GM18907 (cell line): Measurements from ENCODE around the gene NAA80.

Source experiments
- ATAC-seq: cut with Tn5 transposase; IDR thresholded peaks from one replicate; pipeline ENCODE4 v1.9.1; 2021; ENCODE audit warnings: mild to moderate bottlenecking, moderate library complexity; ENCODE audit not compliant: unreplicated experiment

The NAA80 gene

DNA sequence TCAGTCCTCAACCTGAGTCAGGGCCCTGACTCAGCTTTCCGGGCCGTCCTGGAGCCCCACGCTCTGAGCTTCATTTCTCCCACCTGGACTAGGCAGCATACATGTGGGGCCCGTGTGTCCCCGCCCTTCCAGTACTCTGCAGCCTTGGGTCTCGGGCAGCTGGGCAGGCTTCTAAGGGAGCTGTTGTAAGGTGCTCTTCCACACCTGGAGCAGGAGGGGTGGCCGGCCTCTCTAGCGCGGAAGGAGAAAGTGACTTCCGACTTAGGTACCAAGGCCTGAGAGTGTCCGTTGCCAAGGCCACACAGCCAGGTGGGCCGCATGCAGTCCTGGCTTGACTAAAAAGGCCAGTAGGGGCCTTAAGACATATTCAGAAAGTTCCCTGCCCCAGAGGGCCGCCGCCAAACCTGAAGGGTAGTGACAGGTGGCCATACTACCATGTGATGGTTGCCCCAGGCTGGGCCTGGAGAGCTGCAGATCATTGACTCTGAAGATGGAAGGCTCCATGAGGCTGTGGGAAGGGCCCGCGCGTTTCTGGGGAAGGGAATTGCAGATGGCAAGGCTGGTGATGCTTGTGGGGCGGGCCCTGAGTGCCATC, 39.7 kb downstream of the NAA80 start:
- ATAC-seq: peak; percentile 20

DNA sequence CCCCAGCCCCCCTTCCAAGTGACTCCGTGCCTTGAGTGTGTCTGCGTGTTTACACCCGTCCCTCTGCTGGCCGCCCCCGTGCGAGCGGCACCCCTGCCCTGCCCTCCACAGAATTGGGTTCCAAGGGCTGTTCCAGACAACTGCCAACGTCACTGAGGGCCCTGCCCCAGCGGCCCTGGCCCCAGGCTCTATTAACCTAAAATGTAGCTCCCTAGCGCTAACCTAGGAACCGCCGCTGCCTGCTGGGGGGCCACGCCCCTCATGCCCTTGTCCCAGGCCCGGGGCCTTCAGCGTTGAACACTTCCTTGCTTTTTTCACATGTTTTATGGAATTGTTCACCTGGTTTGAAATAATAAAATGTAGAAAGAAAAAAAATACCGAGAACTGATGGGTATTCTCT, 40.2 kb downstream of the NAA80 start:
- ATAC-seq: no peak

DNA sequence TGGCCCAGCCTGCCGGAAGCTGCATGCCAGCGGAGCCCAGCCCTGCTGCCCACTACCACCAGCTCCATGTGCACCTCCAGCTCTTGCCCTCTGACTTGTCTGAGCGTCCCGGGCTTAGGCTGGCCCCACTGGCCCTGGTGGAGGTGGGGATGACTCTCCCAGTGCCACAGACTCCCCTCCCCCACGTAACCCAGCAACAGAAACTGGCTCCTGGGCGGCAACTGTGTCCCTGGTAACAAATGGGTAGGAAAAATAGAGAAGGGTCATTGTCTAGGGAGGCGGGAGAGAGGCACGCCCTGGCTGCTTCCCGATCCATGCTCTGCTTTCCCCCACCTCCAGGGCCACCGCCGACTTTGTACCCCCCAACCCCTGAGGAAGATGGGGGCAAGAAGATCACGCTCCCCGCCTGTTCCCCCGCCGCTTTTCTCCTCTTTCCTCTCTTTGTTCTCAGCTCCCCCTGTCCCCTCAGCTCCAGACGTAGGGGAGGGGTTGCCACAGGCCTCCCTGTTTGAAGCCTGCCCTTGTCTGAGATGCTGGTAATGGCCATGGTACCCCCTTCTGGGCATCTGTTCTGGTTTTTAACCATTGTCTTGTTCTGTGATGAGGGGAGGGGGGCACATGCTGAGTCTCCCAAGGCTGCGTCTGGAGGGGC, 41.0 kb downstream of the NAA80 start:
- no peak for ATAC-seq

DNA sequence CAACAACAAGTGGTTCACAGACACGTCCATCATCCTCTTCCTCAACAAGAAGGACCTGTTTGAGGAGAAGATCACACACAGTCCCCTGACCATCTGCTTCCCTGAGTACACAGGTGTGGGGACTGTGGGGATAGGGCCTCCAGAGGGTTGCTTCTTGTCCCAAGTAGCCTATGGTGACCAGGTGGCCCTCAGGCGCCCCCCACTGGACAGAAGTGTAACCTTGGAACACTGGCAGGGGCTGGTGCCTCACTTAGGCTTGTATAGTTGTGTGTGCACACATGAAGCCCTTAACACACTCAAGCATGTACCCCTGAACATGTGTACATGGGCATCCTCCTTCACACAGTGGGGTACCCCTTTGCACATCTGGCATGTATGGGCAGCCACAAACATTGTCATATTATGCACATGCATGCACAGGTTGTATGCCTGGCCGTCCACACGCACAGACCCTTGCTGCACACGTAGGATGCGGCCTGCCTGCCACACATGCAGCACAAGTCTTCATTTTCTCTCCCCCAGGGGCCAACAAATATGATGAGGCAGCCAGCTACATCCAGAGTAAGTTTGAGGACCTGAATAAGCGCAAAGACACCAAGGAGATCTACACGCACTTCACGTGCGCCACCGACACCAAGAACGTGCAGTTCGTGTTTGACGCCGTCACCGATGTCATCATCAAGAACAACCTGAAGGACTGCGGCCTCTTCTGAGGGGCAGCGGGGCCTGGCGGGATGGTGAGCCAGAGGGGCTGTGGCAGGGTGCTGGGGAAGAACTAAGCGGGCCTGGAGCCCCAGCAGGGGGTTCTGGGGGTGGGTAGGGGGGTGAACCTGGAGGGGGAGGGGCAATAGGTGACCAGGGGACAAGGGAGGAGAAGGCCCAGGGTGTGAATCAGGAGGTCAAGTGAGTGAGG, 42.0 kb downstream of the NAA80 start:
- ATAC-seq: no peak

DNA sequence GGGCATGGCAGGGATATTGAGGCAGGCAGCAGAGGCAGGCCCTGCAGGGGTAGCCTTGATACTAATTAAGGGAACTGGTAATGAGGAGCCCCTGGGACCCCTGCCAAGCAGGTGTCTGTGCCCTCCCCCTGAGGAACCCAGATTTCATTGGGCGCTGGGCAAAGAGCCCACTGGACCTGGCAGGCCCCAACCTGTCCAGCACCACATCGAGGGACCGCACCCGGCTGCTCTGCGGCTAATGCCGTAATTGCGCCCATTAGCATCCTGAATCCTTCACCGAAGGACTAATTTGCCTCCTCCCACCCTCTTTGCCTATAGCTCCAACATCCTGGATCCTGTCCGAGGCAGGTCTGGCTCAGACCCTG, 44.0 kb downstream of the NAA80 start:
- ATAC-seq: no peak

DNA sequence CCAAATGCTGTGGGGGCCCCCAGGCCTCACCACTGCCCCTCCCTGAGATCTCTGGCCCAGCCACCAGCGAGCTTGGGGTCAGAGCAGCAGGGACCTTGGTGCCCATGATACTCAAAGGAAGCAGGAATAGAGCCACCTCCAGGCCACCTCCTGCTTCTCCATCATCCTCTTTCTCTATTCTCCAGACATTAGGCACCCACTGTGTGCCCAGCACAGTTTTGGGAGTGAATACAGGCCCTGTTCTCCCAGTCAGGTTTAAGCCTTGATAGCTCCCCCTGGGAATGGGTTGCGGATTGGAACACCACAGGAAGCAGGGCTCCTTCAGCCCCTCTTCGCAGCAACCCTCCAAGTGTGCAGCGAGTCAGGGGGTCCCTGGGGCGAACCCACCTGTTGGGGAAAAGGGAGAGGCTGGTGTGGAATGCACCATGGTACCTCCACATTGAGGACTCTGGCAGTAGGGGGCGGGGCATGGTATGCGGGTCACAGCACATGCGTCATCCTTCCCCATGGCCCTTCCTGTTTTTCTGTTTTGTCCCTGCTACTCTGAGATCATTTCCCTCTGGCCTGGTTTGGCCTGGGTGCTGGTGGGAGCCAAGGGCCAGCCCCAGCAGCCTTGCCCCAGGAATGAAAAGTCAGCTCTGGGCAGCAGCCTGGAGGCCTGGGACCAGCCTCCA, 44.5 kb downstream of the NAA80 start:
- no peak for ATAC-seq

DNA sequence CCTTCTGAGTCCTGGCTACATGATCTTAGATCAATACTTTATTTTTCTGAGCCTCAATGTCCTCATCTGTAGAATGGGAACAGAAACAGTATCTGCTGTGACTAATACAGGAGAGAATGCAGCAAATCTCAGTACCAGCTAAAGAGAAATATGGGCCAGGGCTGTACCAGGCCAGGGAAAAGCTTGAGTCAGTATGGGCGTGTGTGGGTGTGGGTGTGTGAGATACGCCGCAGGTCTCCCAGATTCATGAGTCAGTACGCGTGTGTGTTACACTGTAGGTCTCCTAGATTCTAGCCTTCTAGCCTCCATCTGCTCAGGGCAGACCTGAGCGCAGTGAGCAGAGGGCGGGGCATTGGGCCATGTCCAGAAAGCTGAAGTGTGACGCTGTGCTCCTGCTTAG, 48.0 kb downstream of the NAA80 start:
- ATAC-seq: no peak

DNA sequence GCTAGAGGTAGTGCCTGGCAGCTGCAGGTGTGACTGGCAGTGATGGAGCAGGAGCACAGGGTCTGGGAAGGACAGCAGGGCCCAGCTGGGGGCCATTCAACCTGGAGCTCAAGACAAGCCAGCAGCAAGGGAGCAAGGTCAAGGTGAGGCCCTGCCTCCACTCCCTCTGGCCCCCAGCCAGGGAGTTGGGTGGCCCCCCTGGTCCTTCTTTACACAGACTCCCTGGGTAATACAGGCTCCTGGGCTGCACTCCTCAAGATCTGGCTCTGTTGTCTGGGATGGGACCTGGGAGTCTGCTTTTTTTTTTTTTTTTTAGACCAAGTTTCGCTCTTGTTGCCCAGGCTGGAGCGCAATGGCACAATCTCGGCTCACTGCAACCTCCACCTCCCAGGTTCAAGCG, 48.7 kb downstream of the NAA80 start:
- ATAC-seq: no peak

DNA sequence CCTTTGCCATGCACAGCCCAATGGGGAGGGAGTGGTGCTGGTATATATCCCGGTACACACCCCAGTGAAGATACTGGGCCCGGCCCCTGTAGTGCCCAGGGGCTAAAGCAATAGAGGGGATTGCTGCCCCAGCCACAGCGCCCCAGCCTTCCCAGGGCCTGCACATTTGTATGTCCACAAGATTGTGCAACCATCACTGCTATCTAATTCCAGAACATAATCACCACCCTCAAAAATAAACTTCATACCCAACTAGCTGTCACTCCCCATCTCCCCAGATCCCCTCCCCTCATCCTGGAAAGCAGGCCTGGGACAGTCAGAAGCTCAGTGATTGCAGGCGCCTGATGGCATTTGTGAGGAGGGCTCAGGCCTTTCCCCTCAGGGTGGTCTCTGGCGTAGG, 49.7 kb downstream of the NAA80 start:
- no peak for ATAC-seq

DNA sequence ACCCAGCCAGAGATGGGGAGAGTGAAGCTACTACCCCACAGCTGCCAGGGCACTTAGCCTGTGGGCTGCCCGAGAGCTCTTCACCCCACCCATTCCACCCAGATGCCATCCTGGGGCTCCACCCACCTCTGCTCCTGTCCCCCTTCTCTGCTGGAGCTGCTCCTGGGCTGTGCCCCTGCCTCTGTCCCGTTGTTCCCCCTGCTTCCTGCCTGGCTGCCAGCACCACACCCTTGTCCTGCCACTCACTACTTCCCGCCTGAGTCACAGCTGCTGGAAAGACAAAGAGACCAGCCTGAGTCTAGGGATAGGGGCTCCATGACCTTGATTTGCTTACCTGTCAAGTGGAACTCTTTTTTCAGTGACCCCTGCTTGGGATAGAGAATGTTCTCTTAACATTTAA, 50.8 kb downstream of the NAA80 start:
- no peak for ATAC-seq

DNA sequence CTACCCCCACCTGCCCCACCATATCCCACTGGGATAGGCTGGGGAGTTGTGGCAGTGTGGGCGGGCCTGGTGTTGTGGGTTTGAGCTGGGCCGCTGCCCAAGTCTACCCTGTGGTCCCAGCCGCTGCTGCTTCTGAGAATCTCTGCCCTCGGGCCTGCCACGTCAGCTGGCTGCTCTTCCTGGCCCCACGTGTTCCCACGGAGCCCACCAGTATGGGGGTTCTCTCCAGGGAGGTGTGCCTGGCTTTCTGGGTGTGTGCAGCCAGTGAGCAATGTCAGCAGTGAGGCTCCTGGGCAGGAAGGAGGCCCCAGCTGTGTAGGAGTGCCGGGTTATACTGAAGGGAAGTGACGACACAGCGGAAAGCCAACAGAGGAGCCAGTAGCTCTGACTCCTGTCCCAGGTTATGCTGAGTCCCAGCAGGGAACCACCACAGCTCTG, 52.7 kb downstream of the NAA80 start:
- ATAC-seq: peak; percentile 37
